GM10266 (cell line): Measurements from ENCODE around the gene TFPI.

Source experiments
- DNase-seq: peaks from one replicate; pipeline ENCODE4 v3.0.0; 2012; ENCODE audit errors: extremely low spot score
- CTCF ChIP-seq: IDR thresholded peaks from 2 replicates; pipeline ENCODE4 v1.5.1; 2012; ENCODE audit warnings: mild to moderate bottlenecking, low read depth; ENCODE audit not compliant: control insufficient read depth, insufficient read depth; ENCODE audit errors: missing control alignments

TFPI gene

GRCh38 chr2:187483537-187483936, 70.7 kb downstream of the TFPI start:
- DNase-seq = no peak
- no peak for TF ChIP-seq CTCF

GRCh38 chr2:187482796-187483195, 71.4 kb downstream of the TFPI start:
- DNase-seq = no peak
- no peak for TF ChIP-seq CTCF

- no peak for TF ChIP-seq CTCF
- DNase-seq = no peak
These were observed 72.7 kb downstream of the TFPI start for GRCh38 chr2:187481543-187481942.

- TF ChIP-seq CTCF = no peak
- DNase-seq = no peak
These were observed 75.5 kb downstream of the TFPI start for GRCh38 chr2:187478719-187479118.

- DNase-seq = no peak
- TF ChIP-seq CTCF = no peak
These were observed 77.2 kb downstream of the TFPI start for GRCh38 chr2:187477051-187477450.

GRCh38 chr2:187475499-187476248, 78.6 kb downstream of the TFPI start:
- no peak for DNase-seq
- no peak for TF ChIP-seq CTCF

- no peak for DNase-seq
- no peak for TF ChIP-seq CTCF
These were observed 83.5 kb downstream of the TFPI start for GRCh38 chr2:187470698-187471097.
